Esophagus (tissue), 2 donors: Measurements from ENCODE around the gene ZNF358. TPM values are rescaled to one million over a fixed set of nuclear protein-coding genes. Genes with fewer than 3 reads are reported as not detected.
A peak's percentile ranks its signal among the peaks of the same experiment; 100 is the strongest.

Experiments
- H3K27ac ChIP-seq, 2 donors: one replicate each; pipeline ENCODE4 v1.5.1; 2013; ENCODE audit warnings: low read depth in 2 of 2, mild to moderate bottlenecking in 2 of 2, inconsistent platforms in 1 of 2, low read length in 1 of 2, moderate library complexity in 1 of 2
- H3K27me3 ChIP-seq, 2 donors: one replicate each; pipeline ENCODE4 v1.6.1; 2013; ENCODE audit warnings: low read length in 2 of 2, control low read depth in 1 of 2, mild to moderate bottlenecking in 1 of 2; ENCODE audit not compliant: insufficient read depth in 2 of 2, control insufficient read depth in 1 of 2
- H3K36me3 ChIP-seq, 2 donors: one replicate each; pipeline ENCODE4 v1.6.1; 2013; ENCODE audit warnings: low read length in 1 of 2; ENCODE audit not compliant: control insufficient read depth in 2 of 2, insufficient read depth in 2 of 2
- H3K4me1 ChIP-seq, 2 donors: one replicate each; pipeline ENCODE4 v1.6.1; 2013; ENCODE audit warnings: low read length in 1 of 2; ENCODE audit not compliant: control insufficient read depth in 2 of 2, insufficient read depth in 2 of 2
- H3K4me3 ChIP-seq, 2 donors: one replicate each; pipeline ENCODE4 v1.5.1; 2013; ENCODE audit warnings: low read length in 2 of 2, mild to moderate bottlenecking in 2 of 2, low read depth in 1 of 2, moderate library complexity in 1 of 2
- H3K9me3 ChIP-seq, 2 donors: one replicate each; pipeline ENCODE4 v1.6.1; 2013; ENCODE audit warnings: mild to moderate bottlenecking in 2 of 2, low read depth in 1 of 2, low read length in 1 of 2, moderate library complexity in 1 of 2; ENCODE audit not compliant: control insufficient read depth in 2 of 2, insufficient read depth in 1 of 2
- WGBS, 2 donors: extraction: QIAGEN DNeasy Blood & Tissue Kit; methylation state at CpG; one replicate each; pipeline ENCODE4 v1.1.7; 2013; 5-methylcytosine and 5-hydroxymethylcytosine counted together
- polyA plus RNA-seq, 2 donors: library from polyadenylated mRNA; stranded (reverse); fragments of 200-250 nt; gene quantifications; one replicate each; pipeline ENCODE4 v1.2.3, GENCODE V29; 2013
- donor health status: healthy with polysubstance abuse.
- donor health status: Bipolar disorder and iron deficiency.

Gene ZNF358
- polyA plus RNA-seq, 2 donors: 19.6 to 25.6 TPM

- WGBS, 2 donors: 34 to 51% methylated on average over 19 of the region's 19 CpGs
- H3K27ac ChIP-seq: no peak overlapping the region
Observed at GRCh38 chr19:7505288-7505681, 10.6 kb upstream of the ZNF358 start.

GRCh38 chr19:7505682-7506384, 10.1 kb upstream of the ZNF358 start:
- Histone ChIP-seq H3K4me1 (peaks cover 4 to 9% of the 10 kb centered on the region in 2 donors), H3K4me3 (no peak overlapping the region), H3K27ac (peak overlapping the region in 1 of 2 donors; percentile 18), H3K9me3 (peaks cover 0 to 2% of the 10 kb centered on the region in 2 donors), H3K27me3 (no peaks in the 10 kb centered on the region), H3K36me3 (no peaks in the 10 kb centered on the region)
- 3 to 8% methylated on average over 22 to 33 of the region's 33 CpGs for WGBS, 2 donors

More at GRCh38 chr19:7505288-7505681, 10.6 kb upstream of the ZNF358 start:
- Histone ChIP-seq H3K36me3 (no peaks in the 10 kb centered on the region), H3K9me3 (peaks cover 0 to 2% of the 10 kb centered on the region in 2 donors), H3K4me3 (no peak overlapping the region), H3K27me3 (no peaks in the 10 kb centered on the region), H3K4me1 (peaks cover 7 to 9% of the 10 kb centered on the region in 2 donors)

- Histone ChIP-seq H3K27ac (peak overlapping the region in 1 of 2 donors; percentile 18), H3K4me3 (no peak overlapping the region), H3K4me1 (peaks cover 2 to 6% of the 10 kb centered on the region in 2 donors), H3K9me3 (peaks cover 0 to 2% of the 10 kb centered on the region in 2 donors), H3K27me3 (no peaks in the 10 kb centered on the region), H3K36me3 (no peaks in the 10 kb centered on the region)
- WGBS, 2 donors: 46 to 47% methylated on average over 19 to 20 of the region's 20 CpGs
Observed at GRCh38 chr19:7506385-7507328, 9.2 kb upstream of the ZNF358 start.

GRCh38 chr19:7507884-7508283, 8.0 kb upstream of the ZNF358 start:
- no peak overlapping the region for H3K27ac ChIP-seq
- no peak overlapping the region for H3K4me3 ChIP-seq
- WGBS, 2 donors: 35 to 38% methylated on average over 11 of the region's 11 CpGs
- H3K36me3 ChIP-seq: no peaks in the 10 kb centered on the region
- peaks cover 0 to 2% of the 10 kb centered on the region in 2 donors for H3K9me3 ChIP-seq
- H3K27me3 ChIP-seq: no peaks in the 10 kb centered on the region
- peaks cover 2 to 6% of the 10 kb centered on the region in 2 donors for H3K4me1 ChIP-seq

GRCh38 chr19:7509625-7510024, 6.3 kb upstream of the ZNF358 start:
- Histone ChIP-seq H3K27me3 (no peaks in the 10 kb centered on the region), H3K4me1 (peaks cover 2 to 6% of the 10 kb centered on the region in 2 donors), H3K9me3 (peaks cover 0 to 2% of the 10 kb centered on the region in 2 donors), H3K4me3 (no peak overlapping the region), H3K27ac (no peak overlapping the region), H3K36me3 (no peaks in the 10 kb centered on the region)
- WGBS, 2 donors: 21 to 42% methylated on average over 3 of the region's 3 CpGs

- no peaks in the 10 kb centered on the region for H3K27me3 ChIP-seq
- 51 to 56% methylated on average over 6 of the region's 6 CpGs for WGBS, 2 donors
- no peaks in the 10 kb centered on the region for H3K9me3 ChIP-seq
- H3K4me3 ChIP-seq: no peak overlapping the region
- H3K27ac ChIP-seq: no peak overlapping the region
- H3K36me3 ChIP-seq: no peaks in the 10 kb centered on the region
- H3K4me1 ChIP-seq: peaks cover 0 to 8% of the 10 kb centered on the region in 2 donors
Observed at GRCh38 chr19:7512400-7512851, 3.5 kb upstream of the ZNF358 start.

GRCh38 chr19:7513809-7514642, 1.9 kb upstream of the ZNF358 start:
- Histone ChIP-seq H3K9me3 (no peaks in the 10 kb centered on the region), H3K4me3 (no peak overlapping the region), H3K36me3 (no peaks in the 10 kb centered on the region), H3K27me3 (no peaks in the 10 kb centered on the region), H3K4me1 (peaks cover 0 to 8% of the 10 kb centered on the region in 2 donors), H3K27ac (no peak overlapping the region)
- 85 to 89% methylated on average over 5 of the region's 5 CpGs for WGBS, 2 donors

- peak overlapping the region in 1 of 2 donors; percentile 72 for H3K4me3 ChIP-seq
- H3K9me3 ChIP-seq: no peaks in the 10 kb centered on the region
- peaks cover 0 to 5% of the 10 kb centered on the region in 2 donors for H3K36me3 ChIP-seq
- WGBS, 2 donors: 34 to 42% methylated on average over 13 of the region's 13 CpGs
- no peaks in the 10 kb centered on the region for H3K27me3 ChIP-seq
- peaks cover 0 to 10% of the 10 kb centered on the region in 2 donors for H3K4me1 ChIP-seq
- H3K27ac ChIP-seq: peak overlapping the region; percentile 93
Observed at GRCh38 chr19:7515110-7515644, 726 bp upstream of the ZNF358 start.
